SW 1271 (cell line): ENCODE results near the gene THAP11.
"Not testable (repeated sequence)": the region's sequence is repeated elsewhere in the genome, so short reads cannot be mapped to it uniquely, and the experiment has no call there.

Source experiments
- DNase-seq, 2 experiments: peaks; one replicate each; lab custom pipeline; 2025; lab: John Stamatoyannopoulos, UW

Gene THAP11

DNA sequence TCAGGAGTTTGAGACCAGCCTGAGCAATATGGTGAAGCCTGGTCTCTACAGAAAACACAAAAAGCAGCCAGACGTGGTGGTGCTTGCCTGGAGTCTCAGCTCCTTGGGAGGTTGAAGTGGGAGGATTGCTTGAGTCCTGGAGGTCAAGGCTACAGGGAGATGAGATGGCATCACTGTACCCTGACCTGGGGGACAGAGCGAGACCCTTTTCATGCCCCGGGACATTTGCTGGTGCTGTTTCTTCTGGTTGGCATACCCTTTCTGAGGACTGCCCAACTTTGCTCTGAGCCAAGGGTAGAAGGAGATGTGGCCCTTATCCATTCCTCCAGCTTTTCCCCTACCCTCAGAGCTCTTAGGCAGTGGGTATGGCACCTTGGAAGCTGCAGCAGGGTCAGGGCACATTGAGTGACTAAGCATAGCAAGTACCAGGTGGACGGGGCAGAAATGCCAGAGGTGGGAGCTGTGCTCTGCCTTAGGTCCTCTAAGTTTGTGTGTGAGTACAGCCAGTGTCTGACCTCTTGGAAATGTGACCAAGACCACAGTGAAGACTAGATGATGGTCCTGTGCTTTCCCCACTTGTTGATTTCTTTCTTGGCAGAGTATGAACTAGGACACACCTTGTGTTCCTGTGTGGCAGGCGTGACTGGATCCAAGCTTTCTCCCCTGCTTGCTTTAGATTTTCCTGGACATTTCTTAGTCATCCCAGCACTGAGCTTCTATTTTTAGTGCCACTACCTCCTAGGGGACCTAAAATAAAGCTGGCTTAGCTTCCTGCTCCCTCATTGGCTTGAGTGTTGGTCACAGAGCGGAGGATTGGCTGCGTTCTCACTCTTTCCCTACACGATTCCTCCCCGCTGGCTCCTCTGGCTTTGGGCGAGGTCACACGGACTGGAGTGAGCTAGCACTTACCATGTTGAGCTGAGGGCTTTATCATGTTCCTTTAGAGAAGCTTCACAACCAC lies 20.8 kb downstream of the THAP11 start:
- DNase-seq: no peak

DNA sequence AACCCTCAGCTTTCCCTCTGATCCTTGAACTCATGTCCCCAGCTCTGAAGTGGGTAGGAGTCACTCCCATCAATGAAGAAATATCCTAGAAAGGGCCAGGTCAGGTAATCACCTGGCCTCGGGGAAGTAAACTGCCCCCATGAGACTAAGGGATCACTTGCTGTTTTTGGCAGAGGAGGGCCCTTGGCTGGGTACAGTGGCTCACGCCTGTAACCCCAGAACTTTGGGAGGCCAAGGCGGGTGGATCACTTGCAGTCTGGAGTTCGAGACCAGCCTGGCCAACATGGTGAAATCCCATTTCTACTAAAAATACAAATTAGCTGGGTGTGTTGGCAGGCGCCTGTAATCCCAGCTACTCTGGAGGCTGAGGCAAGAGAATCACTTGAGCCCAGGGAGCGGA lies 21.9 kb downstream of the THAP11 start:
- not testable (repeated sequence) for DNase-seq

DNA sequence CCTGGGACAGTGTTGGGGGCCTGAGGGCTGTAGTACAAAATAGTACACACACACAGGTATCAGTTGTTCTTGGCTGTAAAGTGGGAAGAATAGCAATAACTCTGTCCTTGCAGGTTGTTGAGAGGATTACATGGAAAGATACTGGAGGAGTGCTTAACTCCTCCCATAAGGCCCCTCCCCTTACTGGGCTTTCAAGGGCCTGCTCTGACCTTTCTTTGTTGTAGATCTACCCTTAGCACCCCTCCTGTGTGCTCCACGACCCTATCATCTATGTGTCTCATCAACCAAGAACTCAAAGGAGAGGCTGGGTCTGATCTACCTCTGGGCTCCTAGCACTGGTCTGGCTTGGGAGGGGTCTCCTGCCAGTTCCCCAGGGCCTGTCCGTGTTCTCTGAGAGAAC lies 22.5 kb downstream of the THAP11 start:
- no peak for DNase-seq

DNA sequence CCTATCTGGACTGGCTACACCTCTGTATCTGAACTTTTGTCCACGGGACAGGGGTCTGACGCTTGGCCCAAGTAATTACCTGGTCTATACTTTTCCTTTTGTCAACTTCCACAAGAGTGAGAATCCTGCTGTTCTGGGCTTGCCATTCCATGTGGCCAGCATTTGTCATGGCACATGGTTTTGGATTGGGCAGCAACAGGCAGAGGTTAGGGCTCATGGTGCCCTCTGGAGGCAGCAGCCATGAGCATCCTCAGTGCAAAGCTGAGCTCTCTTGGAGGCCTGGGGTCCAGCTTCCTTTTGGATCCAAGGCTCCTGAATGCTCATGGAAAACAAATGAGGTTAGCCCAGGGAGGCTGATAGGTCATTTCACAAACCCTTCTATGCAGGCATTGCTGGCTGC lies 23.2 kb downstream of the THAP11 start:
- DNase-seq: peak in 1 of 2 experiments; percentile 47

DNA sequence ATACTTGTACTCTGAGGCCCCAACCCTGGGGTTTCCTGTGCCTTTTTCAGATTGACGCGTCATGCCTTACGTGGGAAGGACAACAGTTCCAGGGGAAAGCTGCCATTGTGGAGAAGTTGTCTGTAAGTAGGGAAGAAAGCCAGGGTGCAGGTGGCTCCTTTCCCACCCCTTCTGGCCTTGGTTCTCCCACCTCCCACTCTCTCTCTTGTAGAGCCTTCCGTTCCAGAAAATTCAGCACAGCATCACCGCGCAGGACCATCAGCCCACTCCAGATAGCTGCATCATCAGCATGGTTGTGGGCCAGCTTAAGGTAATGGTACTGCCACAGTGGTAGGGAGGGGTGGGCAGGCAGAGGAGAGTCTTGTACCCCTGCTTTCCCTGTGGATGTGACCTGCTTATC lies 26.2 kb downstream of the THAP11 start:
- DNase-seq: no peak

DNA sequence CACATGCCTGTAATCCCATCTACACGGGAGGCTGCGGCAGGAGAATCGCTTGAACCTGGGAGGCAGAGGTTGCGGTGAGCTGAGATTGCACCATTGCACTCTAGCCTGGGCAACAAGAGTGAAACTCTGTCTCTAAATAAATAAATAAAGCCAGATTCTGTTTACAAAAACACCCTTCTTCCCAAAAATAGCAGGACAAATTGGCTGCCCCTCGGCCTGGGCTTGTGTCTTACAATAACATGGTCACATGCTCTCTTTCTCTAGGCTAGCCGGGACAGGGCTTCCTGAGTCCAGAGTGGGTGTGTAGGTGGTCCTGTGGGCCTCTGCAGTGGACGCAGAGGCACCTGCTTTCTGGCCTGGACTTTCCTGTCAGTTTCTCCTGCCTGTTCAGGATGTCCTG lies 27.5 kb downstream of the THAP11 start:
- DNase-seq: no peak

DNA sequence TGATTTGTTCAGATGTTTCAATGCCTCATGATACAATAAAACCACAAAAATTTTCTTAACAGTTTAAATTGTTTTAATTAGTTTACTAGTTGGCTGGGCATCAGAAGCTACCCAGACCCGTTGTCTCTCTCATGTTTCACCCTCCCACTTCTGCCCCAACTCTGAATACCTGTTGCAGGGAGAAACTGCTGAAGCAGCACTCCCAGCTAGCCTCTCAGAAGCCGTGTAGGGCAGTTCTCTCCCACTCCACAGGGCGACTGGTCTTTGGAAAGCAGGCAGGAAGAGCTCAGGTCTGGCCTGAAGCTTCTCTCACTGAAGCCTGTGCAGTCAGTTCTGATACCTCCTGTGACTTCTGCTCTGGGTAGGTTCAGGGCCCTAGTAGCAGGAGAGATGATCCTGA lies 29.1 kb downstream of the THAP11 start:
- DNase-seq: no peak

DNA sequence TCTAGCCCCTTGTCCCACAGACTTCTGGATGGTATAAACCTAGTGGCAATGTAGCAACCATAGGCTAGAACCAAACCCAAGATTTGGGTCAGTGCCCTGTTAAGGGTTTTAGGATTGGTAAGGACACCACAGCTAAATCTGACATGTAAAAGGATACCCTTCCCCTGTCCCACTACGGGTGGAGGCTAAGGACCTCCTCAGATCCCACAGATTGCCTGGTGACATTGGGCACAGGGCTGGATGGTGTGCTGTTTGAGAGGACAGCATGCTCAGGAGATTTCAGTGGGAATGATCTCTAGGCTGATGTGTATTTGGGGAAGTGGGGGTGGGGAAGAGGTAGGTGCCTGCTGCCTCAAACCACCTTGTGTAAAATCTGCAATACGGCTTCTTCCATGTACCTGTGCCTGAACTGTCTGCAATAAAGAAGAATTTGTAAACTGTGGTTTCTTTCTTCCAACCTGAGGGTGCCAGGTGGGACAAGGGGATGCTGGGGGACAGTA lies 30.1 kb downstream of the THAP11 start:
- no peak for DNase-seq

DNA sequence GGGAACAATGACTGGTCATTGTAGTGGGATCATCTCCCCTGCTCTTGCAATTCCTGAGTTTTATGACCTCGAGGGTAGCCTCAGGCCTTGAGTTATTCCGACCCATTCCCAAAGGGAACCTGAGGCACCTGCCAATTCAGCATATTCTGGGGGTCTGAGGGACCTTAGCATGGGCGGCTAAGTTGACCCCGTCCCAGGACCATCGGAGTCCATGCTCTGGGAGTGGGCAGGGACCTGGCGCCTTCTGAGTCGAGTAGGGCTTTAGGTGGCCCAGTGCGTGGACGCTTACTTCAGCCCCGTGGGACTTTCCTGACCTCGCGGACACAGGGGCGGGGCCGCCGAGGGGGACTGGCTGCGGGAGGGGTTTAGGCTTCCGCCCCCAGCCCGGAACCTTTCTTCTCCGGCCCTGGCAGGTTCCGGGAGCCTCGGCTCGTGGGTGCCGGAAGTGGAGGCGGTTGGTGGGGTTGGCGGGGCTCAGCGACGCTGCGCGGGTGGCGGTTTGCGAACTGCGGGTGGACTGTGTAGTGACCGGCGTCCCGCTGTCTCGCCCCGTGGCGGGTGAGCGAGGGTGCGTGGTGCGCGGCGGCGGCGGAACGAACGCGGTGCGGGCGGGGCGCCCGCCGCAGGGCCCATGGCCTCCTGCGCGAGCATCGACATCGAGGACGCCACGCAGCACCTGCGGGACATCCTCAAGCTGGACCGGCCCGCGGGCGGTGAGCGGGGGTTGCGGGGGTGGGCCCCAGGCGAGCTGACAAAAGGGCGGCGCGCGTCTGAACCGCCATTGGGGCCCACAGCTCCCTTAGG lies 30.7 kb downstream of the THAP11 start, which contains the start of gene EDC4:
Gene EDC4, plus strand, starts transcription at position 422 of the 804 bp plus-strand sequence. Its CDS starts 210 bp downstream, at position 632.
- DNase-seq: peak; percentile 35 to 73

DNA sequence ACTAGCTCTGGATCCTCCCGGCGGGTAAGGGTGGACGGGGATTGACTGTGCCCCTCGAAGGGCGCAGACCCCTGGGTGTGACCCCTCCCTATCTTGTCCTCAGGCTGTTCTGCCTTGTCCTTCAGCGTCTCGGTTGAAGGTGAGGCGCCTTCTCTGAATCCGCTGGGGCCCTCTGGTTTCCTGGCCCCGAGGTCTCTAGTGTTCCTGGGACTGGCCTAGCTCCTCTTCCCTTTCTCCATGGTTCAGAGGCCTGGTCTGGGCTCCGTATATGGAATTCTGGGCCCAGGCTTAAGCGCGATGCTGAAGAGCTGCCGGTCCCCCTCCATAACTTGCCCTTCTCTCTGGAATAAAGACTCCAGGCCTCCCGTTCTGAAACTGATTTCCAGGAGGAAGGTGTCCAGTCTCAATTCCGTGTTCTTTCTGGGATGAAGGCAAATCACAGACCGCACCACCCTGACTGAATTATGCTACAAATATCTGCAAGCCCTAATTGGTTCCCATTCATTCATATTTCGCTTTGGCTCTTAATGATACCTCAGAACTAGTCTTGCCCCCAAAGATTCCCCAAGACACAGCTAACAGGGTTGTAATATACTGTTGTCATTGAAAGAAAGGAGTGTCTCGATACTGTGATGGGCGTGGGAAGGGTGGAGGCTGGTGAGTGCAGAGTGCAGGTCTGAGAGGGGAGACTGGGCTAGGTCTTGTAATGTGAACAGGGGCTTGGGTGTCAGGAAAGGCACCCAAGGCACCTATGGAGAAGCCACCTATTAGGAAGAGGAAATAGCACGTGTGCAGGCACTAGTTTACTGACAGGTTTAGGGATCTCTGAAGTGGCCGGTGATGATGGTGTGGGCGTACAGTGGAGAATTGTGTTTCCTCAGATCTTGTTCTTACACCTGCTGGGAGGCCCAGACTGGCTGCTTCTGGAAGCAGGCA lies 31.6 kb downstream of the THAP11 start:
- no peak for DNase-seq

DNA sequence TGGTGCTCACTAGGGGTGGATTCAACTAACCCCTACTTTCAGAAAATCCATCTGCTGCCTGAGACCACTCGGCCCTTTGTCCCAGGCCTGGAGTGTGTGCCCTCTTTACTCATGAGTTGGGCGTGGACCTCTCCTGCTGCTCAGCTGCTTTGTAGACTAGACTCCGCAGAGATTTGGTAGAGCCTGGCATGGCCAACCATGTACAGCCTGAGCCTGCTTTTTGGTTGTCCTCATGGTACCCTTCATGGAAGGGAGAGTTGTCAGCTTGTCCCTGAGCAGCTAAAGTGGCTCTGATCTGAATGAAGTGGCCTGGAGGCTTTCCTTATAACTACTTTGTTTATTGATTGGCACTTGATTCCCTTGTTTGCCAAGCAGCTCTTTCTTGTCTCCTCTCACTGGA lies 32.3 kb downstream of the THAP11 start:
- DNase-seq: no peak

DNA sequence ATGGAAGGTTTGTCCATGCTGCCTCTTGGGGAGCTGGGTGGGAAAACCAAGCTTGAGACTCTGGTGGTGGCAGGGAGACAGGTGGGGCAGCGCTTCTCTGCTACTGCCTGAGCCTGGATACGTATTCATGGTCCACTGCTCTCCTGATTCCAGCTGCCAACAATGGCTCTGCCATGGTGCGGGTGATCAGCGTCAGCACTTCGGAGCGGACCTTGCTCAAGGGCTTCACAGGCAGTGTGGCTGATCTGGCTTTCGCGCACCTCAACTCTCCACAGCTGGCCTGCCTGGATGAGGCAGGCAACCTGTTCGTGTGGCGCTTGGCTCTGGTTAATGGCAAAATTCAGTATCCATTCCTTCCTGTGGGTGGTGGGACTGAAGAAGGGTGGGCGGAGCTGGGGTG lies 34.9 kb downstream of the THAP11 start:
- DNase-seq: no peak

DNA sequence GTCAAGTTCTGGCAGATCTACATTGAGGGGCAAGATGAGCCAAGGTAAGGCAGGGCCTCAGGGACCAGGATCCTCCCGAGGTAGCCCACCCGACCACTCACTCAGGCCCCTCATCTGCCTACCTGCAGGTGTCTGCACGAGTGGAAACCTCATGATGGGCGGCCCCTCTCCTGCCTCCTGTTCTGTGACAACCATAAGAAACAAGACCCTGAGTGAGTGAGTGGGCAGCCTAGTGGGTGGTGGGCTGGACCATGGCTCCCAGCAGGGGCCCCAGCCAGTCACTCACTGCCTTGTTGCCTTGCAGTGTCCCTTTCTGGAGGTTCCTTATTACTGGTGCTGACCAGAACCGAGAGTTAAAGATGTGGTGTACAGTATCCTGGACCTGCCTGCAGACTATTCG lies 36.1 kb downstream of the THAP11 start:
- DNase-seq: no peak

DNA sequence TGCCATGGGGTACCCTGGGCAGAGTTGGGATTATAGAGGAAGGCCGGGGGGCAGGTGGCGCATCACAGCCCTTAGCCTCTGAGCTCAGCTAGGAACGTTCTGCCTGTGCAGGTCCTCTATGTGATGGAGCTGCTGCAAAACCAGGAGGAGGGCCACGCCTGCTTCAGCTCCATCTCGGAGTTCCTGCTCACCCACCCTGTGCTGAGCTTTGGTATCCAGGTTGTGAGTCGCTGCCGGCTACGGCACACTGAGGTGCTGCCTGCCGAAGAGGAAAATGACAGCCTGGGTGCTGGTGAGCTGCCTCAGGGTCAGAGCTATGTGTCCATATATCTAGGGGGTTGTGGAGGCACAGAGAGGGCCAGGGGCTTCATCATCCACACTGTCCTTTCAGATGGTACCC lies 36.7 kb downstream of the THAP11 start:
- no peak for DNase-seq

DNA sequence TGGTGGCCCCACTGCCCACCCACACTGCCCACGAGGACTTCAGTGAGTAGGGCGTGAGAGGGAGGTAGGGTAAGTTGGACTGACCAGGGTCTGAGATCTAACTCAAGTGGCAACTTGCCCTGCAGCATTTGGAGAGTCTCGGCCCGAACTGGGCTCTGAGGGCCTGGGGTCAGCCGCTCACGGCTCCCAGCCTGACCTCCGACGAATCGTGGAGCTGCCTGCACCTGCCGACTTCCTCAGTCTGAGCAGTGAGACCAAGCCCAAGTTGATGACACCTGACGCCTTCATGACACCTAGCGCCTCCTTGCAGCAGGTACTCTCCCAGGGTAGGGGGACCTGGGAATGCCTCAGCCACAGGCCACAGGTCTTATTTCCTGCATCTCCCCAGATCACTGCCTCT lies 37.3 kb downstream of the THAP11 start:
- DNase-seq: no peak

DNA sequence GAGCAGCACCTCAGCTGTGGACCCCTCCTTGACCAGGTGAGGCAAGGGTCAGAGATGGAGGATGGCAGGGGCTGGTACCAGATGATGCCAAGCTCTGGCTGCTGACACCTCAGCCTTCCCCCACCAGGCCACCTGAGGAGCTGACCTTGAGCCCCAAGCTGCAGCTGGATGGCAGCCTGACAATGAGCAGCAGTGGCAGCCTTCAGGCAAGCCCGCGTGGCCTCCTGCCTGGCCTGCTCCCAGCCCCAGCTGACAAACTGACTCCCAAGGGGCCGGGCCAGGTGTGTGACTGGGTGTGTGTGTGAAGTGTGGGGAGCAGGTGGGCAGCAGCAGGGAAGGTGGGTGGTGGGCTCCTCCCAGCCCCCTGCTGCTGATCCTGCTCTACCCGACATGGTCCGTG lies 37.8 kb downstream of the THAP11 start:
- no peak for DNase-seq

DNA sequence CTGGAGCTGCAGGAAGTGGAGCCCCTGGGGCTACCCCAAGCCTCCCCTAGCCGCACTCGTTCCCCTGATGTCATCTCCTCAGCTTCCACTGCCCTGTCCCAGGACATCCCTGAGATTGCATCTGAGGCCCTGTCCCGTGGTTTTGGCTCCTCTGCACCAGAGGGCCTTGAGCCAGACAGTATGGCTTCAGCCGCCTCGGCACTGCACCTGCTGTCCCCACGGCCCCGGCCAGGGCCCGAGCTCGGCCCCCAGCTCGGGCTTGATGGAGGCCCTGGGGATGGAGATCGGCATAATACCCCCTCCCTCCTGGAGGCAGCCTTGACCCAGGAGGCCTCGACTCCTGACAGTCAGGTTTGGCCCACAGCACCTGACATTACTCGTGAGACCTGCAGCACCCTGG lies 38.5 kb downstream of the THAP11 start:
- no peak for DNase-seq

DNA sequence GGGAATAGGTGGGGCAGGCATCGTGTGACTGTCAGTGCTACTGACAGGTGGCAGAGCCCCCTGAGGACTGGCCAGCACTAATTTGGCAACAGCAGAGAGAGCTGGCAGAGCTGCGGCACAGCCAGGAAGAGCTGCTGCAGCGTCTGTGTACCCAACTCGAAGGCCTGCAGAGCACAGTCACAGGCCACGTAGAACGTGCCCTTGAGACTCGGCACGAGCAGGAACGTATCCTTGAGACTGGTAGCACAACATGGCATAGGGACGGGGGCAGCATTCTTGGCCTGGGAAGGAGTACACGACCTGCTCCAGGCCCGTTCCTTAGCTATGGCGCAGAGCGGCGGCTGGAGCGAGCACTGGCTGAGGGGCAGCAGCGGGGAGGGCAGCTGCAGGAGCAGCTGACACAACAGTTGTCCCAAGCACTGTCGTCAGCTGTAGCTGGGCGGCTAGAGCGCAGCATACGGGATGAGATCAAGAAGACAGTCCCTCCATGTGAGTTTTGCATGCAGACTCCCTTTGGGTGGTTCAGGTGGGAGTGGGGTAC lies 39.6 kb downstream of the THAP11 start:
- DNase-seq: no peak

DNA sequence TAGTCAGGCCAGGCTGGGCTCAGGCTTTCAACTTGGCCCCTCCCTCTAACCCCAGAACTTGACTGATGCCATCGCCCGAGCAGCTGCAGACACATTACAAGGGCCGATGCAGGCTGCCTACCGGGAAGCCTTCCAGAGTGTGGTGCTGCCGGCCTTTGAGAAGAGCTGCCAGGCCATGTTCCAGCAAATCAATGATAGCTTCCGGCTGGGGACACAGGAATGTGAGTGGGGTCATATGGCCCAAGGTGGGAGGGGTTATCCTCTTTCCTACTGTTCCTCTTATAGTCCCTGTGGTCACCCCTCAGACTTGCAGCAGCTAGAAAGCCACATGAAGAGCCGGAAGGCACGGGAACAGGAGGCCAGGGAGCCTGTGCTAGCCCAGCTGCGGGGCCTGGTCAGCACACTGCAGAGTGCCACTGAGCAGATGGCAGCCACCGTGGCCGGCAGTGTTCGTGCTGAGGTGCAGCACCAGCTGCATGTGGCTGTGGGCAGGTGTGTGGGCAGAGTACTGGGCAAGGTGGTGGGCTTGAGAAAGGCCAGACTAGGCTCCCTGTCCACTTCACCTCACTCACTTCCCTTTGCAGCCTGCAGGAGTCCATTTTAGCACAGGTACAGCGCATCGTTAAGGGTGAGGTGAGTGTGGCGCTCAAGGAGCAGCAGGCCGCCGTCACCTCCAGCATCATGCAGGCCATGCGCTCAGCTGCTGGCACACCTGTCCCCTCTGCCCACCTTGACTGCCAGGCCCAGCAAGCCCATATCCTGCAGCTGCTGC lies 40.4 kb downstream of the THAP11 start:
- DNase-seq: no peak

DNA sequence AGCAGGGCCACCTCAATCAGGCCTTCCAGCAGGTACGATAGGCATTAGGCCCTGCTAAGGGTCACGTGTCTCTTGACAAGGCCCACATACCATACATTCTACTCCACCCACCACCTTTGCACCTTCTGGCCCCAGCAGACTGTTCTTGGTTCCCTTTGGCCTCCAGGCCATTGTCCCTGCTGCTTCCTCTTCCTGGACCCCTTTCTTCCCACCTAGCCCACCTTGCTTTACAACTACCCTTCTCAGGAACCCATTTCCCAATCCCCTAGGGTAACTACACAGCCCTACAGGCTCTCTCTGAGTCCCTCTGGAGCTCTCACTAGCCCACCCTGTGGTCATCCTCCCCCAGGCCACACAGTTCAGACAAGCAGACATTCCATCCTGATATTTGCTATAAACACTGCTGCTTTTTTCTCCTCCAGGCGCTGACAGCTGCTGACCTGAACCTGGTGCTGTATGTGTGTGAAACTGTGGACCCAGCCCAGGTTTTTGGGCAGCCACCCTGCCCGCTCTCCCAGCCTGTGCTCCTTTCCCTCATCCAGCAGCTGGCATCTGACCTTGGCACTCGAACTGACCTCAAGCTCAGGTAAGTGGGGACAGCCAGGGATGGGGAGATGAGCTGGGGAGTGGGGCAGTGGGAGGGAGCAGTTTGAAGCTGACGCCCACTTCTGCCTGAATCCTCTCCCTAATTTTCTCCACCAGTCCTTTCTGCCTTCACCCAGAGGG lies 41.2 kb downstream of the THAP11 start:
- DNase-seq: peak in 1 of 2 experiments; percentile 37
